ENCODE measurements around the gene SMURF1. TPM values are rescaled to one million over a fixed set of nuclear protein-coding genes. Genes with fewer than 3 reads are reported as not detected.

SMURF1 gene
- polyA plus RNA-seq, 4 donors: 6.3 to 14.8 (median 8.5) TPM

- H3K27me3 ChIP-seq (ENCODE audit: control insufficient read depth in 3 of 3, insufficient read depth in 3 of 3, low read length in 3 of 3): no peaks in the 10 kb centered on the region
- no peak overlapping the region for H3K27ac ChIP-seq (ENCODE audit: low read depth in 1 of 3, low read length in 2 of 3)
- 82 to 89% (median 89%) methylated on average over 9 of the region's 9 CpGs for WGBS, 3 donors
- H3K9me3 ChIP-seq (ENCODE audit: control insufficient read depth in 2 of 2, insufficient read depth in 1 of 2, low read depth in 1 of 2, low read length in 1 of 2): no peaks in the 10 kb centered on the region
- no peak for DNase-seq
- no peaks in the 10 kb centered on the region for H3K4me1 ChIP-seq (ENCODE audit: control insufficient read depth in 3 of 3, insufficient read depth in 2 of 3, low read depth in 1 of 3, low read length in 2 of 3)
- FAIRE-seq: no peak
- no peak overlapping the region for H3K4me3 ChIP-seq (ENCODE audit: low read depth in 1 of 3, low read length in 3 of 3)
- H3K36me3 ChIP-seq (ENCODE audit: control insufficient read depth in 3 of 3, insufficient read depth in 2 of 3, low read depth in 1 of 3, low read length in 3 of 3): peaks cover 29 to 93% (median 40%) of the 10 kb centered on the region in 3 donors
Measured at GRCh38 chr7:99010281-99010680, 133.6 kb downstream of the SMURF1 start.

- H3K36me3 ChIP-seq (ENCODE audit: control insufficient read depth in 3 of 3, insufficient read depth in 2 of 3, low read depth in 1 of 3, low read length in 3 of 3): peaks cover 29 to 91% (median 41%) of the 10 kb centered on the region in 3 donors
- no peaks in the 10 kb centered on the region for H3K9me3 ChIP-seq (ENCODE audit: control insufficient read depth in 2 of 2, insufficient read depth in 1 of 2, low read depth in 1 of 2, low read length in 1 of 2)
- no peaks in the 10 kb centered on the region for H3K4me1 ChIP-seq (ENCODE audit: control insufficient read depth in 3 of 3, insufficient read depth in 2 of 3, low read depth in 1 of 3, low read length in 2 of 3)
- no peak for DNase-seq
- FAIRE-seq: no peak
- no peaks in the 10 kb centered on the region for H3K27me3 ChIP-seq (ENCODE audit: control insufficient read depth in 3 of 3, insufficient read depth in 3 of 3, low read length in 3 of 3)
- H3K4me3 ChIP-seq (ENCODE audit: low read depth in 1 of 3, low read length in 3 of 3): no peak overlapping the region
- no peak overlapping the region for H3K27ac ChIP-seq (ENCODE audit: low read depth in 1 of 3, low read length in 2 of 3)
- 93 to 98% (median 97%) methylated on average over 11 of the region's 11 CpGs for WGBS, 3 donors
Measured at GRCh38 chr7:99008921-99009530, 134.9 kb downstream of the SMURF1 start.

- no peak for DNase-seq
- Histone ChIP-seq H3K4me3 (ENCODE audit: low read depth in 1 of 3, low read length in 3 of 3) (no peak overlapping the region), H3K36me3 (ENCODE audit: control insufficient read depth in 3 of 3, insufficient read depth in 2 of 3, low read depth in 1 of 3, low read length in 3 of 3) (peaks cover 29 to 88% (median 40%) of the 10 kb centered on the region in 3 donors), H3K27ac (ENCODE audit: low read depth in 1 of 3, low read length in 2 of 3) (no peak overlapping the region), H3K9me3 (ENCODE audit: control insufficient read depth in 2 of 2, insufficient read depth in 1 of 2, low read depth in 1 of 2, low read length in 1 of 2) (no peaks in the 10 kb centered on the region), H3K27me3 (ENCODE audit: control insufficient read depth in 3 of 3, insufficient read depth in 3 of 3, low read length in 3 of 3) (no peaks in the 10 kb centered on the region), H3K4me1 (ENCODE audit: control insufficient read depth in 3 of 3, insufficient read depth in 2 of 3, low read depth in 1 of 3, low read length in 2 of 3) (no peaks in the 10 kb centered on the region)
- FAIRE-seq: no peak
- WGBS, 3 donors: 97 to 98% (median 97%) methylated on average over 23 of the region's 23 CpGs
Measured at GRCh38 chr7:99008181-99008631, 135.7 kb downstream of the SMURF1 start.

GRCh38 chr7:99006739-99007424 is 137.0 kb downstream of the SMURF1 start:
- DNase-seq (no peak), FAIRE-seq (no peak)
- no peak overlapping the region for H3K27ac ChIP-seq (ENCODE audit: low read depth in 1 of 3, low read length in 2 of 3)
- H3K4me3 ChIP-seq (ENCODE audit: low read depth in 1 of 3, low read length in 3 of 3): no peak overlapping the region
- WGBS, 3 donors: 95% methylated on average over 11 of the region's 11 CpGs
- H3K36me3 ChIP-seq (ENCODE audit: control insufficient read depth in 3 of 3, insufficient read depth in 2 of 3, low read depth in 1 of 3, low read length in 3 of 3): peaks cover 24 to 89% (median 31%) of the 10 kb centered on the region in 3 donors
- H3K9me3 ChIP-seq (ENCODE audit: control insufficient read depth in 2 of 2, insufficient read depth in 1 of 2, low read depth in 1 of 2, low read length in 1 of 2): no peaks in the 10 kb centered on the region
- H3K4me1 ChIP-seq (ENCODE audit: control insufficient read depth in 3 of 3, insufficient read depth in 2 of 3, low read depth in 1 of 3, low read length in 2 of 3): no peaks in the 10 kb centered on the region
- no peaks in the 10 kb centered on the region for H3K27me3 ChIP-seq (ENCODE audit: control insufficient read depth in 3 of 3, insufficient read depth in 3 of 3, low read length in 3 of 3)

GRCh38 chr7:99005776-99006175 is 138.1 kb downstream of the SMURF1 start:
- no peak overlapping the region for H3K4me3 ChIP-seq (ENCODE audit: low read depth in 1 of 3, low read length in 3 of 3)
- no peak overlapping the region for H3K27ac ChIP-seq (ENCODE audit: low read depth in 1 of 3, low read length in 2 of 3)
- peaks cover 18 to 85% (median 30%) of the 10 kb centered on the region in 3 donors for H3K36me3 ChIP-seq (ENCODE audit: control insufficient read depth in 3 of 3, insufficient read depth in 2 of 3, low read depth in 1 of 3, low read length in 3 of 3)
- H3K9me3 ChIP-seq (ENCODE audit: control insufficient read depth in 2 of 2, insufficient read depth in 1 of 2, low read depth in 1 of 2, low read length in 1 of 2): no peaks in the 10 kb centered on the region
- DNase-seq (no peak), FAIRE-seq (no peak)
- H3K27me3 ChIP-seq (ENCODE audit: control insufficient read depth in 3 of 3, insufficient read depth in 3 of 3, low read length in 3 of 3): no peaks in the 10 kb centered on the region
- no peaks in the 10 kb centered on the region for H3K4me1 ChIP-seq (ENCODE audit: control insufficient read depth in 3 of 3, insufficient read depth in 2 of 3, low read depth in 1 of 3, low read length in 2 of 3)
- 83 to 85% (median 84%) methylated on average over 15 of the region's 15 CpGs for WGBS, 3 donors

- WGBS, 3 donors: 91 to 95% (median 94%) methylated on average over 26 of the region's 26 CpGs
- DNase-seq (no peak), FAIRE-seq (no peak)
- no peaks in the 10 kb centered on the region for H3K9me3 ChIP-seq (ENCODE audit: control insufficient read depth in 2 of 2, insufficient read depth in 1 of 2, low read depth in 1 of 2, low read length in 1 of 2)
- H3K4me1 ChIP-seq (ENCODE audit: control insufficient read depth in 3 of 3, insufficient read depth in 2 of 3, low read depth in 1 of 3, low read length in 2 of 3): no peaks in the 10 kb centered on the region
- H3K27ac ChIP-seq (ENCODE audit: low read depth in 1 of 3, low read length in 2 of 3): no peak overlapping the region
- H3K4me3 ChIP-seq (ENCODE audit: low read depth in 1 of 3, low read length in 3 of 3): no peak overlapping the region
- peaks cover 19 to 86% (median 29%) of the 10 kb centered on the region in 3 donors for H3K36me3 ChIP-seq (ENCODE audit: control insufficient read depth in 3 of 3, insufficient read depth in 2 of 3, low read depth in 1 of 3, low read length in 3 of 3)
- H3K27me3 ChIP-seq (ENCODE audit: control insufficient read depth in 3 of 3, insufficient read depth in 3 of 3, low read length in 3 of 3): no peaks in the 10 kb centered on the region
Measured at GRCh38 chr7:99004781-99005500, 139.0 kb downstream of the SMURF1 start.

- Histone ChIP-seq H3K4me1 (ENCODE audit: control insufficient read depth in 3 of 3, insufficient read depth in 2 of 3, low read depth in 1 of 3, low read length in 2 of 3) (no peaks in the 10 kb centered on the region), H3K9me3 (ENCODE audit: control insufficient read depth in 2 of 2, insufficient read depth in 1 of 2, low read depth in 1 of 2, low read length in 1 of 2) (no peaks in the 10 kb centered on the region), H3K27ac (ENCODE audit: low read depth in 1 of 3, low read length in 2 of 3) (no peak overlapping the region), H3K36me3 (ENCODE audit: control insufficient read depth in 3 of 3, insufficient read depth in 2 of 3, low read depth in 1 of 3, low read length in 3 of 3) (peaks cover 19 to 86% (median 29%) of the 10 kb centered on the region in 3 donors), H3K27me3 (ENCODE audit: control insufficient read depth in 3 of 3, insufficient read depth in 3 of 3, low read length in 3 of 3) (no peaks in the 10 kb centered on the region), H3K4me3 (ENCODE audit: low read depth in 1 of 3, low read length in 3 of 3) (no peak overlapping the region)
- FAIRE-seq: no peak
- DNase-seq: no peak
- WGBS, 3 donors: 94 to 96% (median 95%) methylated on average over 8 of the region's 8 CpGs
Measured at GRCh38 chr7:99004216-99004615, 139.7 kb downstream of the SMURF1 start.

- H3K9me3 ChIP-seq (ENCODE audit: control insufficient read depth in 2 of 2, insufficient read depth in 1 of 2, low read depth in 1 of 2, low read length in 1 of 2): no peaks in the 10 kb centered on the region
- no peaks in the 10 kb centered on the region for H3K4me1 ChIP-seq (ENCODE audit: control insufficient read depth in 3 of 3, insufficient read depth in 2 of 3, low read depth in 1 of 3, low read length in 2 of 3)
- H3K4me3 ChIP-seq (ENCODE audit: low read depth in 1 of 3, low read length in 3 of 3): no peak overlapping the region
- no peak overlapping the region for H3K27ac ChIP-seq (ENCODE audit: low read depth in 1 of 3, low read length in 2 of 3)
- H3K36me3 ChIP-seq (ENCODE audit: control insufficient read depth in 3 of 3, insufficient read depth in 2 of 3, low read depth in 1 of 3, low read length in 3 of 3): peaks cover 18 to 82% (median 29%) of the 10 kb centered on the region in 3 donors
- FAIRE-seq: no peak
- H3K27me3 ChIP-seq (ENCODE audit: control insufficient read depth in 3 of 3, insufficient read depth in 3 of 3, low read length in 3 of 3): no peaks in the 10 kb centered on the region
- DNase-seq: no peak
- 90 to 96% (median 94%) methylated on average over 15 of the region's 15 CpGs for WGBS, 3 donors
Measured at GRCh38 chr7:99003419-99003818, 140.5 kb downstream of the SMURF1 start.
